Esophagus (tissue), 2 donors: ENCODE results near the gene CNTNAP5. TPM values are rescaled to one million over a fixed set of nuclear protein-coding genes. Genes with fewer than 3 reads are reported as not detected.

Source experiments
- H3K27ac ChIP-seq, 2 donors: one replicate each; pipeline ENCODE4 v1.5.1; 2013; ENCODE audit warnings: low read depth in 2 of 2, mild to moderate bottlenecking in 2 of 2, inconsistent platforms in 1 of 2, low read length in 1 of 2, moderate library complexity in 1 of 2
- H3K27me3 ChIP-seq, 2 donors: one replicate each; pipeline ENCODE4 v1.6.1; 2013; ENCODE audit warnings: low read length in 2 of 2, control low read depth in 1 of 2, mild to moderate bottlenecking in 1 of 2; ENCODE audit not compliant: insufficient read depth in 2 of 2, control insufficient read depth in 1 of 2
- H3K36me3 ChIP-seq, 2 donors: one replicate each; pipeline ENCODE4 v1.6.1; 2013; ENCODE audit warnings: low read length in 1 of 2; ENCODE audit not compliant: control insufficient read depth in 2 of 2, insufficient read depth in 2 of 2
- H3K4me1 ChIP-seq, 2 donors: one replicate each; pipeline ENCODE4 v1.6.1; 2013; ENCODE audit warnings: low read length in 1 of 2; ENCODE audit not compliant: control insufficient read depth in 2 of 2, insufficient read depth in 2 of 2
- H3K4me3 ChIP-seq, 2 donors: one replicate each; pipeline ENCODE4 v1.5.1; 2013; ENCODE audit warnings: low read length in 2 of 2, mild to moderate bottlenecking in 2 of 2, low read depth in 1 of 2, moderate library complexity in 1 of 2
- H3K9me3 ChIP-seq, 2 donors: one replicate each; pipeline ENCODE4 v1.6.1; 2013; ENCODE audit warnings: mild to moderate bottlenecking in 2 of 2, low read depth in 1 of 2, low read length in 1 of 2, moderate library complexity in 1 of 2; ENCODE audit not compliant: control insufficient read depth in 2 of 2, insufficient read depth in 1 of 2
- WGBS, 2 donors: extraction: QIAGEN DNeasy Blood & Tissue Kit; methylation state at CpG; one replicate each; pipeline ENCODE4 v1.1.7; 2013; 5-methylcytosine and 5-hydroxymethylcytosine counted together
- polyA plus RNA-seq, 2 donors: library from polyadenylated mRNA; stranded (reverse); fragments of 200-250 nt; gene quantifications; one replicate each; pipeline ENCODE4 v1.2.3, GENCODE V29; 2013
- donor health status: healthy with polysubstance abuse.
- donor health status: Bipolar disorder and iron deficiency.

The CNTNAP5 gene
- polyA plus RNA-seq = not detected

DNA sequence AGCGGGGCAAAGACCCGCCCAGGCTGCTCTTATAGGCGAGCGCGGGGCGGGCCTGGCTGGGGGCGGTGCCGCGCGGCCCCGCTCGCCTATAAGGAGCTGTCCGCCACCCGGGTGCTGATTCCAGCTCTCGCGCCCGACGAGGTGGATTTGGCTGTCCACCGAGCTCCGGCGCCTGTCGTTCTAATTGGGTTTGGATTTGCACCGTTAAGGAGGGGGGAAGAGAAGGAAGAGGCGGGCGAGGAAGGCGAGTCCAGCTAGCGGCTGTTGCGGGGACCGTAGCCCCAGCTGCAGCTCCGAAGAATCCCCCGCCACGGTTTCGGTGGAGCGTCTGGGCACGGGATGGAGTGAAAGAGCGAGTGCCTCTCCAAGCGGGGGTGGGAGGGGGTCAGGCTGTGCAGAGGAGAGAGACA is at the start of gene CNTNAP5:
TSS of gene CNTNAP5 (plus strand) at position 117 of the 410 bp plus-strand sequence. CDS start 364 bp downstream, outside the sequence.
- Histone ChIP-seq H3K36me3 (no peaks in the 10 kb centered on the region), H3K4me3 (no peak within 1 kb of the TSS), H3K27ac (no peak within 1 kb of the TSS), H3K27me3 (peaks cover 0 to 11% of the 10 kb centered on the region in 2 donors), H3K9me3 (peaks cover 3 to 13% of the 10 kb centered on the region in 2 donors), H3K4me1 (peaks cover 3% of the 10 kb centered on the region in 2 donors)
- 6 to 9% methylated on average over 37 of the region's 37 CpGs for WGBS, 2 donors

DNA sequence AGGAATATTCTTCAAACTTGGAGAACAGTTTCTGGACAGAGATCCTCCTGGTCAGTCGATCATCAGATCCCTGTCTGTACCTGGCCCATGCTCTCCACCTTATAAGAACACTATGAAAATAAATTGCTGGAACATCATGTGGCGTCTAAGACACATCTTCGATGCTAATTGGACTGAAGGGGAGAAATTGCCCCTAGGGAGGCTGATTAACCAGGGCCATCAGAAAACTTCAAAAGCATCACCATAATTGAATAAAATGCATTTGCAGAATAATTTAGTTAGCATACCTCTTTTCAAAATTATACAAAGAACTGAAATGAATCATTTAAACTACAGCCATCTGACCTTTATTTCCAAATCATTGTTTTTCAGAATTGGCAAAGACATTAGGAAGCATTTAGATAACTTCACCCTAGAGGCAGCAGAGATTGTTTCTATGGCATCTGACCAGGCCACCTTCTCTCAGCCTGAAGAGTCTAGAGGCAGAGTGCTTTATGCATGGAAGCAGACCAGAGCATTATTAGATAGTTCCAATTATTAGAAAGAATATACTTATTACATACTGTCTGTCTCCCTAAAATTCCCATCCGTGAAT is 48.9 kb upstream of the CNTNAP5 start:
- WGBS, 2 donors = 84 to 87% methylated on average over 4 of the region's 4 CpGs
- Histone ChIP-seq H3K4me1 (no peaks in the 10 kb centered on the region), H3K27me3 (no peaks in the 10 kb centered on the region), H3K36me3 (no peaks in the 10 kb centered on the region), H3K9me3 (peaks cover 2 to 6% of the 10 kb centered on the region in 2 donors), H3K27ac (no peak overlapping the region), H3K4me3 (no peak overlapping the region)

- 33 to 34% methylated on average over 8 of the region's 8 CpGs for whole genome bisulfite sequencing, 2 donors
- no peak overlapping the region for H3K27ac ChIP-seq
- no peaks in the 10 kb centered on the region for H3K36me3 ChIP-seq
- no peaks in the 10 kb centered on the region for H3K9me3 ChIP-seq
- no peaks in the 10 kb centered on the region for H3K4me1 ChIP-seq
- no peak overlapping the region for H3K4me3 ChIP-seq
- H3K27me3 ChIP-seq = no peaks in the 10 kb centered on the region
These were observed 31.3 kb upstream of the CNTNAP5 start for GRCh38 chr2:123993728-123994323.

- Histone ChIP-seq H3K9me3 (no peaks in the 10 kb centered on the region), H3K4me3 (no peak overlapping the region), H3K36me3 (no peaks in the 10 kb centered on the region), H3K27me3 (no peaks in the 10 kb centered on the region), H3K4me1 (no peaks in the 10 kb centered on the region), H3K27ac (no peak overlapping the region)
- WGBS, 2 donors = 53% methylated on average over 2 of the region's 2 CpGs
These were observed 25.4 kb upstream of the CNTNAP5 start for GRCh38 chr2:123999681-124000080.

- no peaks in the 10 kb centered on the region for H3K27me3 ChIP-seq
- H3K4me1 ChIP-seq = no peaks in the 10 kb centered on the region
- H3K36me3 ChIP-seq = no peaks in the 10 kb centered on the region
- H3K4me3 ChIP-seq = no peak overlapping the region
- H3K27ac ChIP-seq = no peak overlapping the region
- 57 to 59% methylated on average over 11 of the region's 11 CpGs for WGBS, 2 donors
- H3K9me3 ChIP-seq = no peaks in the 10 kb centered on the region
These were observed 23.2 kb upstream of the CNTNAP5 start for GRCh38 chr2:124001696-124002430.

GRCh38 chr2:124018890-124019289 is 6.2 kb upstream of the CNTNAP5 start:
- H3K27ac ChIP-seq = no peak overlapping the region
- no peaks in the 10 kb centered on the region for H3K27me3 ChIP-seq
- no peaks in the 10 kb centered on the region for H3K36me3 ChIP-seq
- no peaks in the 10 kb centered on the region for H3K4me1 ChIP-seq
- H3K9me3 ChIP-seq = peaks cover 0 to 3% of the 10 kb centered on the region in 2 donors
- H3K4me3 ChIP-seq = no peak overlapping the region

- Histone ChIP-seq H3K27ac (no peak overlapping the region), H3K36me3 (no peaks in the 10 kb centered on the region), H3K9me3 (peaks cover 3 to 13% of the 10 kb centered on the region in 2 donors), H3K4me1 (peaks cover 3% of the 10 kb centered on the region in 2 donors), H3K27me3 (peaks cover 0 to 11% of the 10 kb centered on the region in 2 donors), H3K4me3 (no peak overlapping the region)
- WGBS, 2 donors = 6 to 9% methylated on average over 36 of the region's 36 CpGs
These were observed 421 bp upstream of the CNTNAP5 start for GRCh38 chr2:124024561-124025170.

DNA sequence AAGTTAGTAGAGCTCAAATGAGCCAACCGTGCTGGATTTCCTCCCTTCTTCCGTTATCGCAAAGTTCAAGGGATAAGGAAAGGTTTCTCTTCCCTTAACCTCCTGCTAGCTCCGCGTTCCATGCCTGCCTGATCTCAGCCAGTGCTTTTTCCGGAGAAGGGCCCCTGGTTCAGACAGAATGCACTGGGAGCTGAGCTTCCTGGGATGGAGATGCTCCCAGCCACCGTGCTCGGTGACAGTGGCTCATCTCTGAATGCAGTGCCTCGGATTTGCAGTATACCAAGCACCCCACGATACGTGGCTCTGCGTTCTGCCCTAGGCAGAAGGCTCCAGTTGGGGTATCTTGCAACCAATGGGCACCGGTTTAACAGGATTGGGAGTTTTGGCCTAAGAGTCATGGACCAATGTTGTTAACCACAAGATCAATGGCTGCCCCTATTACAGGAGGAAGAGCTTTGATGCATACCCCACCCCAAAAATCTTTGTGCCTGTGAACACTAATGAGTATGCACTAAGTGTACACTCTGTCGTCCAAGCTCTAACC is 876 bp downstream of the CNTNAP5 start:
- Histone ChIP-seq H3K27me3 (peaks cover 0 to 11% of the 10 kb centered on the region in 2 donors), H3K4me1 (peaks cover 3% of the 10 kb centered on the region in 2 donors), H3K27ac (no peak overlapping the region), H3K4me3 (no peak overlapping the region), H3K36me3 (no peaks in the 10 kb centered on the region), H3K9me3 (peaks cover 3 to 13% of the 10 kb centered on the region in 2 donors)
- 49 to 50% methylated on average over 14 of the region's 14 CpGs for WGBS, 2 donors

DNA sequence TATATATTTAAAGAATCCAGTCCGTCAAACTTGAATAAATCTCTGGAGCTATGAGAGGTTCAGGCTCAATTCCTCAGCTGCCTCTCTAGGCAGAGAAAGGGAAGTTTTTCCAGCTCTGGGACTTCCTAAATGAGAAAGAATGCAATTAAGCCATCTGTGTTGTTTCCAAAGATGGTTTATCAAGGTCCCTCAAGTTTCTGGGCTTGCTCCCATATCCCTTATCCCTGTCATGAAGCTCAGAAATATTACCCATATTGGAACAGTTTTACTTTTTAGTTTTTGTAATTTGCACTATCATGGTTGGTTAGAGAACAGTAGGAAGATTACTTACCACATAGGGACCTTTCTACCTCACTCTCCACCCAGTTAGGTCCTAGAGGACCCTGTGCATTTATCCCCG is 1.4 kb downstream of the CNTNAP5 start:
- WGBS, 2 donors = 81 to 89% methylated on average over 2 of the region's 2 CpGs
- H3K27me3 ChIP-seq = peaks cover 0 to 11% of the 10 kb centered on the region in 2 donors
- H3K9me3 ChIP-seq = peaks cover 3 to 13% of the 10 kb centered on the region in 2 donors
- H3K27ac ChIP-seq = no peak overlapping the region
- no peaks in the 10 kb centered on the region for H3K36me3 ChIP-seq
- H3K4me1 ChIP-seq = peaks cover 3% of the 10 kb centered on the region in 2 donors
- H3K4me3 ChIP-seq = no peak overlapping the region
